Neural progenitor cell (in vitro differentiated cells): ENCODE results near the gene FCGR3B.

Experiments used
- EZH2 ChIP-seq: fragments of 200-600 bp; sonication (generic); IDR thresholded peaks from 2 replicates; pipeline ENCODE4 v1.6.1; 2017; ENCODE audit warnings: antibody characterized with exemption, mild to moderate bottlenecking, moderate library complexity
- EZH2phosphoT487 ChIP-seq: fragments of 200-600 bp; sonication (generic); IDR thresholded peaks from 2 replicates; pipeline ENCODE4 v1.6.1; 2017; ENCODE audit warnings: antibody characterized with exemption

DNA sequence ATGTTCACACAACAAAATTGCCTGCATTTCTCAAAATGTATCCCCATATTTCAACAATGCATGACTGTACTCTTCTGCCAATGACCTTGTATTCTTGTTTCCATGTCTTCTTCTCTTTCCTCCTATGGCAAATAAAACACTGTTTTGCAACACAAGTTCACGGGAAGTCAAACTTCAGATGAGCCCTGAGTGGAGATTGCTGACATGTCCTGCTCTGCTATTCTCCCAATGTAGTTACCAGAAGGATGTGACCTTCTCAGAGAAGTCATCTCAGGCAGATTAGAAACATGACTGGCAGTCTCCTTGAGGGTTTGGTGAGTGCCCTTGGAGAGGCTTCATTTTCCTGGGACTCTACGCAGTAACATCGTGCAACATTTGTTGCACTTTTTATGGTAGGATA is 47.5 kb upstream of the FCGR3B start:
- TF ChIP-seq EZH2 = no peak
- no peak for TF ChIP-seq EZH2phosphoT487
